Spleen (tissue), 11 donors: ENCODE measurements around the gene TAF3. TPM values are rescaled to one million over a fixed set of nuclear protein-coding genes. Genes with fewer than 3 reads are reported as not detected.

Experiments
- DNase-seq: peaks from one replicate; pipeline ENCODE4 v3.0.0-alpha.2; 2020
- H3K27ac ChIP-seq, 8 donors: fragments of 200-600 bp; sonication (generic) in 7 of 8; 1 replicate in 4 of 8; 2 replicates in 4 of 8; pipeline versions ENCODE4 v1.5.0 to v1.8.0; 2016 to 2021; ENCODE audit warnings: inconsistent platforms in 4 of 8, mild to moderate bottlenecking in 4 of 8, moderate library complexity in 1 of 8
- H3K27me3 ChIP-seq, 7 donors: fragments of 200-600 bp; sonication (generic) in 6 of 7; replicated peaks in 1 of 7; 1 replicate in 4 of 7; 2 replicates in 3 of 7; pipeline versions ENCODE4 v1.5.0 to v1.8.0; 2016 to 2021; ENCODE audit warnings: inconsistent platforms in 3 of 7, mild to moderate bottlenecking in 1 of 7
- H3K36me3 ChIP-seq, 6 donors: fragments of 200-600 bp; sonication (generic) in 5 of 6; 1 replicate in 4 of 6; 2 replicates in 2 of 6; pipeline versions ENCODE4 v1.5.0 to v1.8.0; 2016 to 2021; ENCODE audit warnings: inconsistent platforms in 2 of 6
- H3K4me1 ChIP-seq, 6 donors: fragments of 200-600 bp; sonication (generic) in 5 of 6; 1 replicate in 3 of 6; 2 replicates in 3 of 6; pipeline versions ENCODE4 v1.5.0 to v1.8.0; 2016 to 2021; ENCODE audit warnings: inconsistent platforms in 3 of 6
- H3K4me3 ChIP-seq, 8 donors: fragments of 200-600 bp; sonication (generic) in 7 of 8; 1 replicate in 4 of 8; 2 replicates in 4 of 8; pipeline versions ENCODE4 v1.5.0 to v1.8.0; 2016 to 2021; ENCODE audit warnings: inconsistent platforms in 4 of 8, mild to moderate bottlenecking in 4 of 8, moderate library complexity in 2 of 8
- H3K9me3 ChIP-seq, 8 donors: fragments of 200-600 bp; sonication (generic) in 7 of 8; 1 replicate in 4 of 8; 2 replicates in 4 of 8; pipeline versions ENCODE4 v1.5.0 to v1.8.0; 2016 to 2021; ENCODE audit warnings: inconsistent platforms in 4 of 8
- CTCF ChIP-seq, 11 experiments: fragments of 200-600 bp in 7 of 11; fragments of 450-650 bp in 4 of 11; sonication (generic) in 4 of 11; IDR thresholded peaks in 8 of 11; conservative IDR thresholded peaks in 3 of 11; 1 replicate in 7 of 11; 2 replicates in 4 of 11; pipeline versions ENCODE4 v1.4.0 to v1.8.0; 2016 to 2021; ENCODE audit warnings: antibody characterized with exemption in 11 of 11, inconsistent platforms in 4 of 11, mild to moderate bottlenecking in 1 of 11
- POLR2A ChIP-seq, 3 donors: fragments of 450-650 bp; IDR thresholded peaks; one replicate each; pipeline ENCODE4 v1.5.1; 2017; ENCODE audit warnings: antibody characterized with exemption in 3 of 3, mild to moderate bottlenecking in 1 of 3
- POLR2AphosphoS5 ChIP-seq, 3 donors: sonication (generic); formaldehyde crosslinking; IDR thresholded peaks; one replicate each; pipeline ENCODE4 v1.5.1; 2017; ENCODE audit warnings: antibody characterized with exemption in 3 of 3
- WGBS, 5 donors: extraction: QIAGEN DNeasy Blood & Tissue Kit in 3 of 5; methylation state at CpG; one replicate each; pipeline versions ENCODE4 v1.1.5 to v1.1.7; 2013 to 2018; 5-methylcytosine and 5-hydroxymethylcytosine counted together
- intact Hi-C: fragments of 100-400 bp; cut with DNase I; formaldehyde crosslinking; loops from one replicate; pipeline ENCODE4 v1.15.0; 2023; ENCODE audit warnings: low total_unique reads
- polyA plus RNA-seq, 3 donors: library from polyadenylated mRNA; stranded (reverse); fragments of 200-250 nt; gene quantifications; one replicate each; pipeline ENCODE4 v1.2.1, GENCODE V29; 2013
- total RNA-seq, 7 donors: library from RNA; depleted of rRNA in 3 of 7; stranded (reverse); fragments of >200 nt in 3 of 7; fragmentation: NEBNext Ultra II Directional in 4 of 7; extraction: Animal tissue kit (Norgen Biotek cat#: 25700) in 4 of 7; gene quantifications; one replicate each; pipeline versions ENCODE4 v1.1.0 to v1.2.1, GENCODE V29; 2016 to 2021
- donor health status: healthy with polysubstance abuse.
- donor health status: DM: no; HTN: no; CAD: no; lungs with moderate emphysema.
- donor health status: DM: no; HTN: no; CAD: no.
- donor health status: Bipolar disorder and iron deficiency.
- donor health status: healthy.
- donor health status: DM: no; HTN: no; CAD: no.
- donor health status: DM: yes; HTN: yes; CAD: no.

Gene TAF3
- total and polyA plus RNA-seq, 10 donors, result 2.7 to 13.0 (median 9.8) TPM

- H3K9me3 ChIP-seq, result no peaks in the 10 kb centered on the region
- H3K4me1 ChIP-seq, result peaks cover 0 to 23% (median 2%) of the 10 kb centered on the region in 6 donors
- H3K27ac ChIP-seq, result no peak overlapping the region
- no peak for TF ChIP-seq CTCF (IDR thresholded peaks at IDR 0.05 in 8 of 11, conservative IDR thresholded peaks at IDR 0.05 in 3 of 11)
- TF ChIP-seq POLR2AphosphoS5 (IDR thresholded peaks at IDR 0.05), result no peak
- TF ChIP-seq POLR2A (IDR thresholded peaks at IDR 0.05), result no peak
- intact Hi-C loops, result no loop called here
- peaks cover 0 to under 1% (median 0%) of the 10 kb centered on the region in 6 donors for H3K36me3 ChIP-seq
- H3K4me3 ChIP-seq, result no peak overlapping the region
- no peak for DNase-seq
- 93 to 97% (median 95%) methylated on average over 6 of the region's 6 CpGs for WGBS, 5 donors
- no peaks in the 10 kb centered on the region for H3K27me3 ChIP-seq
Measured at GRCh38 chr10:7890781-7891180, 72.5 kb downstream of the TAF3 start.

GRCh38 chr10:7891634-7892033 is 73.3 kb downstream of the TAF3 start:
- no peak overlapping the region for H3K4me3 ChIP-seq
- H3K9me3 ChIP-seq, result no peaks in the 10 kb centered on the region
- 71 to 91% (median 78%) methylated on average over 1 of the region's 1 CpG for WGBS, 5 donors
- peaks cover 0 to 23% (median 2%) of the 10 kb centered on the region in 6 donors for H3K4me1 ChIP-seq
- H3K27me3 ChIP-seq, result no peaks in the 10 kb centered on the region
- DNase-seq, result no peak
- TF ChIP-seq POLR2AphosphoS5 (IDR thresholded peaks at IDR 0.05) (no peak), CTCF (IDR thresholded peaks at IDR 0.05 in 8 of 11, conservative IDR thresholded peaks at IDR 0.05 in 3 of 11) (no peak), POLR2A (IDR thresholded peaks at IDR 0.05) (no peak)
- no peak overlapping the region for H3K27ac ChIP-seq
- intact Hi-C loops, result no loop called here
- peaks cover 0 to 9% (median 0%) of the 10 kb centered on the region in 6 donors for H3K36me3 ChIP-seq

GRCh38 chr10:7892146-7892545 is 73.8 kb downstream of the TAF3 start:
- DNase-seq, result no peak
- peaks cover 0 to 23% (median 2%) of the 10 kb centered on the region in 6 donors for H3K4me1 ChIP-seq
- H3K27me3 ChIP-seq, result no peaks in the 10 kb centered on the region
- intact Hi-C loops, result no loop called here
- no peaks in the 10 kb centered on the region for H3K9me3 ChIP-seq
- H3K27ac ChIP-seq, result no peak overlapping the region
- TF ChIP-seq POLR2A (IDR thresholded peaks at IDR 0.05) (no peak), CTCF (IDR thresholded peaks at IDR 0.05 in 8 of 11, conservative IDR thresholded peaks at IDR 0.05 in 3 of 11) (no peak), POLR2AphosphoS5 (IDR thresholded peaks at IDR 0.05) (no peak)
- peaks cover 0 to 14% (median 0%) of the 10 kb centered on the region in 6 donors for H3K36me3 ChIP-seq
- H3K4me3 ChIP-seq, result no peak overlapping the region

GRCh38 chr10:7895699-7896090 is 77.4 kb downstream of the TAF3 start:
- H3K27me3 ChIP-seq, result no peaks in the 10 kb centered on the region
- H3K27ac ChIP-seq, result no peak overlapping the region
- DNase-seq, result no peak
- no peaks in the 10 kb centered on the region for H3K9me3 ChIP-seq
- TF ChIP-seq POLR2AphosphoS5 (IDR thresholded peaks at IDR 0.05) (no peak), POLR2A (IDR thresholded peaks at IDR 0.05) (no peak), CTCF (IDR thresholded peaks at IDR 0.05 in 8 of 11, conservative IDR thresholded peaks at IDR 0.05 in 3 of 11) (no peak)
- H3K4me3 ChIP-seq, result no peak overlapping the region
- WGBS, 5 donors, result 93 to 97% (median 95%) methylated on average over 6 of the region's 6 CpGs
- intact Hi-C loops, result no loop called here
- H3K36me3 ChIP-seq, result peaks cover 0 to 30% (median 0%) of the 10 kb centered on the region in 6 donors
- H3K4me1 ChIP-seq, result peaks cover 0 to 6% (median 0%) of the 10 kb centered on the region in 6 donors
